Spleen (tissue), 11 donors: ENCODE results near the gene FAM193A. TPM values are rescaled to one million over a fixed set of nuclear protein-coding genes. Genes with fewer than 3 reads are reported as not detected.

ENCODE experiments used
- DNase-seq: peaks from one replicate; pipeline ENCODE4 v3.0.0-alpha.2; 2020
- H3K27ac ChIP-seq, 8 donors: fragments of 200-600 bp; sonication (generic) in 7 of 8; 1 replicate in 4 of 8; 2 replicates in 4 of 8; pipeline versions ENCODE4 v1.5.0 to v1.8.0; 2016 to 2021; ENCODE audit warnings: inconsistent platforms in 4 of 8, mild to moderate bottlenecking in 4 of 8, moderate library complexity in 1 of 8
- H3K27me3 ChIP-seq, 7 donors: fragments of 200-600 bp; sonication (generic) in 6 of 7; replicated peaks in 1 of 7; 1 replicate in 4 of 7; 2 replicates in 3 of 7; pipeline versions ENCODE4 v1.5.0 to v1.8.0; 2016 to 2021; ENCODE audit warnings: inconsistent platforms in 3 of 7, mild to moderate bottlenecking in 1 of 7
- H3K36me3 ChIP-seq, 6 donors: fragments of 200-600 bp; sonication (generic) in 5 of 6; 1 replicate in 4 of 6; 2 replicates in 2 of 6; pipeline versions ENCODE4 v1.5.0 to v1.8.0; 2016 to 2021; ENCODE audit warnings: inconsistent platforms in 2 of 6
- H3K4me1 ChIP-seq, 6 donors: fragments of 200-600 bp; sonication (generic) in 5 of 6; 1 replicate in 3 of 6; 2 replicates in 3 of 6; pipeline versions ENCODE4 v1.5.0 to v1.8.0; 2016 to 2021; ENCODE audit warnings: inconsistent platforms in 3 of 6
- H3K4me3 ChIP-seq, 8 donors: fragments of 200-600 bp; sonication (generic) in 7 of 8; 1 replicate in 4 of 8; 2 replicates in 4 of 8; pipeline versions ENCODE4 v1.5.0 to v1.8.0; 2016 to 2021; ENCODE audit warnings: inconsistent platforms in 4 of 8, mild to moderate bottlenecking in 4 of 8, moderate library complexity in 2 of 8
- H3K9me3 ChIP-seq, 8 donors: fragments of 200-600 bp; sonication (generic) in 7 of 8; 1 replicate in 4 of 8; 2 replicates in 4 of 8; pipeline versions ENCODE4 v1.5.0 to v1.8.0; 2016 to 2021; ENCODE audit warnings: inconsistent platforms in 4 of 8
- CTCF ChIP-seq, 11 experiments: fragments of 200-600 bp in 7 of 11; fragments of 450-650 bp in 4 of 11; sonication (generic) in 4 of 11; IDR thresholded peaks in 8 of 11; conservative IDR thresholded peaks in 3 of 11; 1 replicate in 7 of 11; 2 replicates in 4 of 11; pipeline versions ENCODE4 v1.4.0 to v1.8.0; 2016 to 2021; ENCODE audit warnings: antibody characterized with exemption in 11 of 11, inconsistent platforms in 4 of 11, mild to moderate bottlenecking in 1 of 11
- POLR2A ChIP-seq, 3 donors: fragments of 450-650 bp; IDR thresholded peaks; one replicate each; pipeline ENCODE4 v1.5.1; 2017; ENCODE audit warnings: antibody characterized with exemption in 3 of 3, mild to moderate bottlenecking in 1 of 3
- POLR2AphosphoS5 ChIP-seq, 3 donors: sonication (generic); formaldehyde crosslinking; IDR thresholded peaks; one replicate each; pipeline ENCODE4 v1.5.1; 2017; ENCODE audit warnings: antibody characterized with exemption in 3 of 3
- WGBS, 5 donors: extraction: QIAGEN DNeasy Blood & Tissue Kit in 3 of 5; methylation state at CpG; one replicate each; pipeline versions ENCODE4 v1.1.5 to v1.1.7; 2013 to 2018; 5-methylcytosine and 5-hydroxymethylcytosine counted together
- intact Hi-C: fragments of 100-400 bp; cut with DNase I; formaldehyde crosslinking; loops from one replicate; pipeline ENCODE4 v1.15.0; 2023; ENCODE audit warnings: low total_unique reads
- polyA plus RNA-seq, 3 donors: library from polyadenylated mRNA; stranded (reverse); fragments of 200-250 nt; gene quantifications; one replicate each; pipeline ENCODE4 v1.2.1, GENCODE V29; 2013
- total RNA-seq, 7 donors: library from RNA; depleted of rRNA in 3 of 7; stranded (reverse); fragments of >200 nt in 3 of 7; fragmentation: NEBNext Ultra II Directional in 4 of 7; extraction: Animal tissue kit (Norgen Biotek cat#: 25700) in 4 of 7; gene quantifications; one replicate each; pipeline versions ENCODE4 v1.1.0 to v1.2.1, GENCODE V29; 2016 to 2021
- donor health status: healthy with polysubstance abuse.
- donor health status: DM: no; HTN: no; CAD: no; lungs with moderate emphysema.
- donor health status: DM: no; HTN: no; CAD: no.
- donor health status: Bipolar disorder and iron deficiency.
- donor health status: healthy.
- donor health status: DM: no; HTN: no; CAD: no.
- donor health status: DM: yes; HTN: yes; CAD: no.

The FAM193A gene
- total and polyA plus RNA-seq, 10 donors: 6.2 to 37.7 (median 31.6) TPM

- Histone ChIP-seq H3K36me3 (peaks cover 0 to 84% (median 70%) of the 10 kb centered on the region in 6 donors), H3K4me3 (no peak overlapping the region), H3K27ac (no peak overlapping the region), H3K27me3 (no peaks in the 10 kb centered on the region), H3K4me1 (peaks cover 0 to 18% (median 11%) of the 10 kb centered on the region in 6 donors), H3K9me3 (no peaks in the 10 kb centered on the region)
- intact Hi-C loops: no loop called here
- whole genome bisulfite sequencing, 5 donors: 82 to 97% (median 88%) methylated on average over 4 of the region's 4 CpGs
- no peak for DNase-seq
- TF ChIP-seq POLR2AphosphoS5 (IDR thresholded peaks at IDR 0.05) (no peak), POLR2A (IDR thresholded peaks at IDR 0.05) (no peak), CTCF (IDR thresholded peaks at IDR 0.05 in 8 of 11, conservative IDR thresholded peaks at IDR 0.05 in 3 of 11) (no peak)
Measured at GRCh38 chr4:2662598-2662997, 126.2 kb downstream of the FAM193A start.

GRCh38 chr4:2663275-2663674 lies 126.8 kb downstream of the FAM193A start:
- TF ChIP-seq CTCF (IDR thresholded peaks at IDR 0.05 in 8 of 11, conservative IDR thresholded peaks at IDR 0.05 in 3 of 11) (no peak), POLR2AphosphoS5 (IDR thresholded peaks at IDR 0.05) (no peak), POLR2A (IDR thresholded peaks at IDR 0.05) (no peak)
- no peaks in the 10 kb centered on the region for H3K27me3 ChIP-seq
- 79 to 94% (median 85%) methylated on average over 2 of the region's 2 CpGs for WGBS, 5 donors
- DNase-seq: no peak
- H3K9me3 ChIP-seq: no peaks in the 10 kb centered on the region
- H3K36me3 ChIP-seq: peaks cover 0 to 82% (median 63%) of the 10 kb centered on the region in 6 donors
- no peak overlapping the region for H3K4me3 ChIP-seq
- intact Hi-C loops: no loop called here
- H3K27ac ChIP-seq: no peak overlapping the region
- H3K4me1 ChIP-seq: peaks cover 0 to 22% (median 14%) of the 10 kb centered on the region in 6 donors

GRCh38 chr4:2666722-2667247 lies 130.3 kb downstream of the FAM193A start:
- Histone ChIP-seq H3K4me3 (no peak overlapping the region), H3K9me3 (no peaks in the 10 kb centered on the region), H3K4me1 (peaks cover 0 to 35% (median 14%) of the 10 kb centered on the region in 6 donors), H3K36me3 (peaks cover 0 to 82% (median 51%) of the 10 kb centered on the region in 6 donors), H3K27me3 (no peaks in the 10 kb centered on the region), H3K27ac (peak overlapping the region in 5 of 8 donors; percentile 10 to 60 (median 23))
- no peak for DNase-seq
- 66 to 86% (median 73%) methylated on average over 2 of the region's 2 CpGs for WGBS, 5 donors
- intact Hi-C loops: no loop called here
- TF ChIP-seq CTCF (IDR thresholded peaks at IDR 0.05 in 8 of 11, conservative IDR thresholded peaks at IDR 0.05 in 3 of 11): no peak
- no peak for TF ChIP-seq POLR2AphosphoS5 (IDR thresholded peaks at IDR 0.05)
- TF ChIP-seq POLR2A (IDR thresholded peaks at IDR 0.05): no peak

GRCh38 chr4:2667428-2667827 lies 131.0 kb downstream of the FAM193A start:
- Histone ChIP-seq H3K4me1 (peaks cover 0 to 40% (median 14%) of the 10 kb centered on the region in 6 donors), H3K36me3 (peaks cover 0 to 82% (median 55%) of the 10 kb centered on the region in 6 donors), H3K4me3 (peak overlapping the region in 1 of 8 donors; percentile 12), H3K27me3 (no peaks in the 10 kb centered on the region), H3K27ac (peak overlapping the region in 5 of 8 donors; percentile 10 to 60 (median 23)), H3K9me3 (no peaks in the 10 kb centered on the region)
- intact Hi-C loops: no loop called here
- DNase-seq: no peak
- TF ChIP-seq POLR2AphosphoS5 (IDR thresholded peaks at IDR 0.05) (no peak), POLR2A (IDR thresholded peaks at IDR 0.05) (no peak)
- 10 to 33% (median 24%) methylated on average over 2 of the region's 2 CpGs for WGBS, 5 donors
